ENCODE measurements around the gene NTSR1. TPM values are rescaled to one million over a fixed set of nuclear protein-coding genes. Genes with fewer than 3 reads are reported as not detected.

The NTSR1 gene
- total and polyA plus RNA-seq, 11 donors, result 0.01 to 0.32 (median 0.07) TPM; not detected in 7

DNA sequence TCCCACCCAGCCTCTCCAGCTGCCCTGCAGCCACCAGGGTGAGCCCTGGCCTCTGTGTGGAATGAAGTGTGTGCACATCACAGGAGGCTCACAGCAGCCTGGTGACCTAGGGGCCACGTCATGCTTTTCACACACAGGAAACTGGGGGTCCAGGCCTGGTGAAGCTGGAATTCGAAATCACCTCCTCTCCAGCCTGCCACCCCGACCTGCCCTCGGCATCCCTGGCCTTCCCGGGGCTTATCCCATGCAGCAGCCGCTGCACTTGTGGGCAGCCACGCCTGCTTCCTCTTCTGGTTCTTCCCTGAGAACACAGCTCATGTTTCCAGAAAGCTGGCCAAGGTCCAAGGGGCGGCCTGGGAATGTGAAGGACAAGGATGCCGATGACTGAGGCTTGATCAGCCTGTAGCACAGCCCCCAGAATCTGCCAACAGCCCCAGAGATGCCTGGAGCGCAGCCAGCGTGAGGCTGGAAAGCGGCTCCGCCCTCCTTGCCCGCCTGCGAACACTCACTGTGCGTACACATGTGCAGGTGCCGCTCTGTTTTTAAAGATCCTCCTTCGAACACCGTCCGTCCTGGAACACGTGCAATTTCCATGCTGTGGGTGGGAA is 4.2 kb upstream of the NTSR1 start:
- intact Hi-C loops (cut with DNase I), result no loop called here
- H3K4me3 ChIP-seq, result no peak overlapping the region
- peaks cover 0 to 35% (median 8%) of the 10 kb centered on the region in 12 donors for H3K4me1 ChIP-seq
- WGBS, 4 donors, result 7 to 16% (median 13%) methylated on average over 13 to 21 of the region's 21 CpGs
- no peak for TF ChIP-seq POLR2A (IDR thresholded peaks at IDR 0.05)
- TF ChIP-seq, protein P1, sequence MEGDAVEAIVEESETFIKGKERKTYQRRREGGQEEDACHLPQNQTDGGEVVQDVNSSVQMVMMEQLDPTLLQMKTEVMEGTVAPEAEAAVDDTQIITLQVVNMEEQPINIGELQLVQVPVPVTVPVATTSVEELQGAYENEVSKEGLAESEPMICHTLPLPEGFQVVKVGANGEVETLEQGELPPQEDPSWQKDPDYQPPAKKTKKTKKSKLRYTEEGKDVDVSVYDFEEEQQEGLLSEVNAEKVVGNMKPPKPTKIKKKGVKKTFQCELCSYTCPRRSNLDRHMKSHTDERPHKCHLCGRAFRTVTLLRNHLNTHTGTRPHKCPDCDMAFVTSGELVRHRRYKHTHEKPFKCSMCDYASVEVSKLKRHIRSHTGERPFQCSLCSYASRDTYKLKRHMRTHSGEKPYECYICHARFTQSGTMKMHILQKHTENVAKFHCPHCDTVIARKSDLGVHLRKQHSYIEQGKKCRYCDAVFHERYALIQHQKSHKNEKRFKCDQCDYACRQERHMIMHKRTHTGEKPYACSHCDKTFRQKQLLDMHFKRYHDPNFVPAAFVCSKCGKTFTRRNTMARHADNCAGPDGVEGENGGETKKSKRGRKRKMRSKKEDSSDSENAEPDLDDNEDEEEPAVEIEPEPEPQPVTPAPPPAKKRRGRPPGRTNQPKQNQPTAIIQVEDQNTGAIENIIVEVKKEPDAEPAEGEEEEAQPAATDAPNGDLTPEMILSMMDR (IDR thresholded peaks at IDR 0.05), result no peak
- H3K9me3 ChIP-seq, result no peaks in the 10 kb centered on the region
- H3K27me3 ChIP-seq, result peaks cover 17 to 31% (median 24%) of the 10 kb centered on the region in 9 donors
- H3K27ac ChIP-seq, result peak overlapping the region in 4 of 12 donors; percentile 2 to 67 (median 18)
- no peaks in the 10 kb centered on the region for H3K36me3 ChIP-seq
- ATAC-seq, result peak; percentile 76 to 86 (median 84)
- peak; percentile 87 to 94 (median 89) for DNase-seq

DNA sequence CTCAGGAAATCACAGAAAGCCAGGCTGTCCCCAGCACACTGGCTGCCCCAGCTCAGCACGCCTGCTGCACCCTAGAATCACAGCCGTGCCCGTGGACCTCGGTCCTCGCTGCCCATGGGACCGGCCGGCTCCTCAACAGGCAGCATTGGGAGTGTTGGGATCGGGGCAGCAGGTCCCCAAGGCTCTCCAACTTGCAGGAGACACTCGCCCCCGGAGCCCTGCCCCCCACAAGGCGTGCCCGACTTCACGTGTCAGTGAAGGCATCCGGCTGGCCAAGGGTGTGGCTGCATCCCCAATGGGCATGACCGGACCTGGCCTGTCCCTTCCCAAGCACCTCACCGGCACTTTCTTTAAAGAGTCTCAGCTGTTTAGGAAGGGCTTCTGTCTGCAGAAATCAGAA is 3.0 kb upstream of the NTSR1 start:
- no peak overlapping the region for H3K4me3 ChIP-seq
- TF ChIP-seq POLR2A (IDR thresholded peaks at IDR 0.05), result no peak
- TF ChIP-seq, protein P1 (IDR thresholded peaks at IDR 0.05), result no peak
- H3K9me3 ChIP-seq, result no peaks in the 10 kb centered on the region
- no peak for ATAC-seq
- intact Hi-C loops (cut with DNase I), result no loop called here
- 86 to 90% (median 87%) methylated on average over 9 to 16 of the region's 16 CpGs for WGBS, 4 donors
- peaks cover 28 to 43% (median 36%) of the 10 kb centered on the region in 9 donors for H3K27me3 ChIP-seq
- DNase-seq, result peak in 1 of 5 donors; percentile 61
- H3K4me1 ChIP-seq, result peaks cover 0 to 35% (median 8%) of the 10 kb centered on the region in 12 donors
- H3K27ac ChIP-seq, result no peak overlapping the region
- H3K36me3 ChIP-seq, result no peaks in the 10 kb centered on the region

DNA sequence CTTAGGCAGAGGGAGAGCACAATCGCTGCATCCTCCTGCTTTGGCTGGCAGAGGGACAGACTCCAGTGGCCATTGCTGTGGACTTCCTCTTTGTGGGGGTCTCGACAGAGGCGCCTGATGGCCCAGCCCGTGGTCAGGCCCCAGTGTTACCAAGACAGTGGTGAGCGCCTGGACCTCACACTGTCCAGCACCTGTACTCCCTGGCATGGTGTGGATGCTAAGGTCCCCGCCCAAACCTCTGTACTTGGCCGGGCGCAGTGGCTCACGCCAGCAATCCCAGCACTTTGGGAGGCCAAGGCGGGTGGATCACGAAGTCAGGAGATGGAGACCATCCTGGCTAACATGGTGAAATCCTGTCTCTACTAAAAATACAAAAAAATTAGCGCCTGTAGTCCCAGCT is 2.3 kb upstream of the NTSR1 start:
- H3K27me3 ChIP-seq, result peaks cover 28 to 50% (median 42%) of the 10 kb centered on the region in 9 donors
- 77 to 94% (median 87%) methylated on average over 8 to 12 of the region's 12 CpGs for WGBS, 4 donors
- peak in 1 of 5 donors; percentile 51 for DNase-seq

DNA sequence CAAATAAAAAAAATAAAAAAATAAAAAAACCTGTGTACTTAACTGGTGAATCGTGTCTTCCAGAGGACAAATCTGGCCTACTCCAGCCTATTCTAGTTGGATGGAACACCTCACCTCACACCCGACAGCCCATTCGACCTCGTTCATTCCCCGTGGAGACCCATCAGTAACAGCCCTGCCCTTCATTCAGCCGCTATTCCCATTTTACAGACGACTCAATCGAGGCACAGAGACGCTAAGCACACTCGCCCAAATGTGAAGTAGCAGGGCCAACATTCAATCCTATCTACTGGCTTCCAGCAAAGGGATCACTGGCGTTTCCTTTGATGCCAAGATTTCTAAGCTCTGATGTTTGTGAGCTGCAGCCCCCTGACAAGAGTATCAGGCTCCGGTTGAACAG is 1.8 kb upstream of the NTSR1 start:
- peak in 1 of 5 donors; percentile 5 for DNase-seq
- TF ChIP-seq POLR2A (IDR thresholded peaks at IDR 0.05), result no peak
- TF ChIP-seq, protein P1 (IDR thresholded peaks at IDR 0.05), result no peak
- Histone ChIP-seq H3K27me3 (peaks cover 28 to 55% (median 42%) of the 10 kb centered on the region in 9 donors), H3K4me3 (no peak overlapping the region), H3K4me1 (peaks cover 0 to 35% (median 8%) of the 10 kb centered on the region in 12 donors), H3K36me3 (no peaks in the 10 kb centered on the region), H3K9me3 (no peaks in the 10 kb centered on the region), H3K27ac (no peak overlapping the region)
- ATAC-seq, result no peak
- intact Hi-C loops (cut with DNase I), result no loop called here
- WGBS, 4 donors, result 83 to 87% (median 85%) methylated on average over 11 to 12 of the region's 12 CpGs

More for the DNA sequence above, 2.3 kb upstream of the NTSR1 start:
- Histone ChIP-seq H3K4me1 (peaks cover 0 to 35% (median 8%) of the 10 kb centered on the region in 12 donors), H3K27ac (no peak overlapping the region), H3K36me3 (no peaks in the 10 kb centered on the region), H3K9me3 (no peaks in the 10 kb centered on the region), H3K4me3 (no peak overlapping the region)
- intact Hi-C loops (cut with DNase I), result no loop called here
- no peak for TF ChIP-seq POLR2A (IDR thresholded peaks at IDR 0.05)
- TF ChIP-seq, protein P1 (IDR thresholded peaks at IDR 0.05), result no peak
- ATAC-seq, result no peak

Measured in heart left ventricle (tissue), 16 donors.